Neural cell (in vitro differentiated cells): ENCODE data around the gene ATP6V1G3. TPM values are rescaled to one million over a fixed set of nuclear protein-coding genes. Genes with fewer than 3 reads are reported as not detected.

Experiments
- H2AFZ ChIP-seq: fragments of 200-600, 300-800 bp; sonication (generic), shearing (Covaris generic); 2 replicates; pipeline ENCODE4 v1.6.0; 2014; ENCODE audit warnings: low read depth, mild to moderate bottlenecking, antibody characterized with exemption, low read length, moderate library complexity
- H3F3A ChIP-seq: fragments of 200-600 bp; shearing (Covaris generic); 2 replicates; pipeline ENCODE4 v1.6.1; 2016; ENCODE audit warnings: mild to moderate bottlenecking, moderate library complexity, mixed read lengths, antibody characterized with exemption, low read length; ENCODE audit not compliant: insufficient read depth, poor library complexity, severe bottlenecking
- H3K27ac ChIP-seq: fragments of 200-600, 300-800 bp; sonication (generic), shearing (Covaris generic); 2 replicates; pipeline ENCODE4 v1.5.1; 2014; ENCODE audit warnings: mild to moderate bottlenecking, low read length, moderate library complexity
- H3K27me3 ChIP-seq: fragments of 300-800, 200-600 bp; sonication (generic), shearing (Covaris generic); 2 replicates; pipeline ENCODE4 v1.6.0; 2014; ENCODE audit warnings: mild to moderate bottlenecking, low read depth, low read length, moderate library complexity; ENCODE audit not compliant: insufficient read depth
- H3K36me3 ChIP-seq: fragments of 300-800, 200-600 bp; sonication (generic), shearing (Covaris generic); 2 replicates; pipeline ENCODE4 v1.5.1; 2014; ENCODE audit warnings: mild to moderate bottlenecking, antibody characterized with exemption, low read length, moderate library complexity; ENCODE audit not compliant: insufficient read depth
- H3K4me2 ChIP-seq: fragments of 300-800, 200-600 bp; sonication (generic), shearing (Covaris generic); 2 replicates; pipeline ENCODE4 v1.6.0; 2014; ENCODE audit warnings: mild to moderate bottlenecking, low read length
- H3K4me3 ChIP-seq: fragments of 300-800, 200-600 bp; sonication (generic), shearing (Covaris generic); 2 replicates; pipeline ENCODE4 v1.5.1; 2014; ENCODE audit warnings: mild to moderate bottlenecking, low read length, moderate library complexity
- H3K79me2 ChIP-seq: fragments of 200-600 bp; shearing (Covaris generic); replicated peaks from 2 replicates; pipeline ENCODE4 v1.6.0; 2014; ENCODE audit warnings: mild to moderate bottlenecking, low read length, moderate library complexity; ENCODE audit not compliant: insufficient read depth
- H3K9ac ChIP-seq: fragments of 300-800, 200-600 bp; sonication (generic), shearing (Covaris generic); 2 replicates; pipeline ENCODE4 v1.6.1; 2016; ENCODE audit warnings: mild to moderate bottlenecking, low read length, mixed read lengths
- H3K9me2 ChIP-seq: fragments of 200-600 bp; shearing (Covaris generic); 2 replicates; pipeline ENCODE4 v1.6.1; 2016; ENCODE audit warnings: mild to moderate bottlenecking, low read length, mixed read lengths; ENCODE audit not compliant: insufficient read depth
- H3K9me3 ChIP-seq: fragments of 200-600, 300-800 bp; sonication (generic), shearing (Covaris generic); 2 replicates; pipeline ENCODE4 v1.6.1; 2016; ENCODE audit warnings: mild to moderate bottlenecking, mixed run types, low read length, moderate library complexity, mixed read lengths
- H4K20me1 ChIP-seq: fragments of 200-600 bp; shearing (Covaris generic); 2 replicates; pipeline ENCODE4 v1.6.1; 2016; ENCODE audit warnings: mild to moderate bottlenecking, mixed run types; ENCODE audit not compliant: insufficient read depth
- EP300 ChIP-seq: fragments of 450-650 bp; conservative IDR thresholded peaks from 2 replicates; pipeline ENCODE4 v1.6.1; 2014; ENCODE audit warnings: antibody characterized with exemption, mild to moderate bottlenecking, moderate library complexity; ENCODE audit not compliant: poor library complexity, severe bottlenecking
- EZH2 ChIP-seq: fragments of 200-600, 300-800 bp; shearing (Covaris generic), sonication (generic); IDR thresholded peaks from 2 replicates; pipeline ENCODE4 v1.6.1; 2014; ENCODE audit warnings: antibody characterized with exemption, low read length, borderline replicate concordance, mild to moderate bottlenecking; ENCODE audit not compliant: insufficient read depth, poor library complexity, severe bottlenecking
- MXI1 ChIP-seq: fragments of 450-650 bp; conservative IDR thresholded peaks from 2 replicates; pipeline ENCODE4 v1.6.1; 2014; ENCODE audit warnings: antibody characterized with exemption, mild to moderate bottlenecking; ENCODE audit not compliant: poor library complexity, severe bottlenecking
- POLR2AphosphoS5 ChIP-seq: IDR thresholded peaks from 2 replicates; pipeline ENCODE4 v1.6.1; 2012
- RAD21 ChIP-seq: fragments of 450-650 bp; conservative IDR thresholded peaks from 2 replicates; pipeline ENCODE4 v1.6.1; 2014; ENCODE audit warnings: antibody characterized with exemption, mild to moderate bottlenecking, moderate library complexity
- REST ChIP-seq: IDR thresholded peaks from 2 replicates; pipeline ENCODE4 v1.6.1; 2012; ENCODE audit warnings: borderline replicate concordance
- SMC3 ChIP-seq: fragments of 450-650 bp; conservative IDR thresholded peaks from 2 replicates; pipeline ENCODE4 v1.6.1; 2014; ENCODE audit warnings: antibody characterized with exemption, mild to moderate bottlenecking, moderate library complexity; ENCODE audit not compliant: poor library complexity
- TAF1 ChIP-seq: IDR thresholded peaks from 2 replicates; pipeline ENCODE4 v1.6.1; 2012; ENCODE audit warnings: low read depth
- polyA plus RNA-seq: library from polyadenylated mRNA; depleted of rRNA; stranded (reverse); fragments of >200 nt; gene quantifications from 2 replicates; pipeline ENCODE4 v1.2.3, GENCODE V29; 2014
- TF ChIP-seq, protein P1 (sequence below): fragments of 450-650 bp; IDR thresholded peaks from 2 replicates; pipeline ENCODE4 v1.5.1; 2014; ENCODE audit warnings: antibody characterized with exemption, mild to moderate bottlenecking, moderate library complexity; ENCODE audit not compliant: poor library complexity, severe bottlenecking

ATP6V1G3 gene
- polyA plus RNA-seq, 1 donor from 2014 or later = not detected

DNA sequence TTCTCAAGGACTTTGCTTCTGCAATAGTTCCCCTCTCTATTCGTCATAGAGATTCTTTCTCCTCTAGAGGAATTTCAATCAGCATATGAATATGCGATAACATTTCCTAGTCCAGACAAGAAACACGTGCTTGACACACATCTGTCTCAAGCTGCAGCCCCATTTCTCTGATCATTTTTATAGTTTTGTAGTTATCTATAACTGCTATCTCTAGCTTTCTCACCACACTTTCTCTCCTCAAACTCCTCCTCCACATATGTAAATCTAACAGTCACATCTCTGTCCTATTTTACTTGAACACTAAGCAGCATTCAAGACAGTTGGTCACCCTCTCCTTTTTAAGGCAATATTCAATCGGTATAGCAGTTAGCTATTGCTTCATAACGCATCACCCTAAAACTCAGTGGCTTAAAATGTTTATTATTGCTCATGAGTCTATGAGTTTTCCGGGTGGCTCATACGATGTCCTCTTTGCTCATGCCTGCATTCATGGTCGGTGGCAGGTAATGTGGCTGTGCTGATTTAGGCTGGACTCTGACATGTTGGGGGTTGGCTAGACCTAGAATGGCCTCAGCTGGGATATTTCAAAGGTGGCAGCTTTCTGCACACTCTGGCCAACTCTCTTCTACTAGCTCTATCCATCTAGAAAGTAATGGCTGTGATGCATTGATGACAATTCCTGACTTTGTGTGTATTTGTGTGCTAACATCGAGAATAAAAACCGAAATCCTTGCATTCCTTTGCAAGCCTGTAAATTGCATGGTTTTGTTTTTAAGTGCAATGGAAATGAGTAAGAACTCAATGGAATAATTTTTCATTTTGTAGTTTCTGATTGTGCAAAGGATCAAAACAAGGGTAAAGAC is 20.6 kb downstream of the ATP6V1G3 start:
- H3K27me3 ChIP-seq = no peaks in the 10 kb centered on the region
- no peak overlapping the region for H3K9ac ChIP-seq
- no peaks in the 10 kb centered on the region for H4K20me1 ChIP-seq
- H3K9me2 ChIP-seq = no peaks in the 10 kb centered on the region
- H3K9me3 ChIP-seq = no peaks in the 10 kb centered on the region
- no peaks in the 10 kb centered on the region for H3K36me3 ChIP-seq
- TF ChIP-seq EP300 (no peak), EZH2 (no peak), POLR2AphosphoS5 (no peak), MXI1 (no peak), SMC3 (no peak), REST (no peak), RAD21 (no peak), TAF1 (no peak)
- TF ChIP-seq, protein P1, sequence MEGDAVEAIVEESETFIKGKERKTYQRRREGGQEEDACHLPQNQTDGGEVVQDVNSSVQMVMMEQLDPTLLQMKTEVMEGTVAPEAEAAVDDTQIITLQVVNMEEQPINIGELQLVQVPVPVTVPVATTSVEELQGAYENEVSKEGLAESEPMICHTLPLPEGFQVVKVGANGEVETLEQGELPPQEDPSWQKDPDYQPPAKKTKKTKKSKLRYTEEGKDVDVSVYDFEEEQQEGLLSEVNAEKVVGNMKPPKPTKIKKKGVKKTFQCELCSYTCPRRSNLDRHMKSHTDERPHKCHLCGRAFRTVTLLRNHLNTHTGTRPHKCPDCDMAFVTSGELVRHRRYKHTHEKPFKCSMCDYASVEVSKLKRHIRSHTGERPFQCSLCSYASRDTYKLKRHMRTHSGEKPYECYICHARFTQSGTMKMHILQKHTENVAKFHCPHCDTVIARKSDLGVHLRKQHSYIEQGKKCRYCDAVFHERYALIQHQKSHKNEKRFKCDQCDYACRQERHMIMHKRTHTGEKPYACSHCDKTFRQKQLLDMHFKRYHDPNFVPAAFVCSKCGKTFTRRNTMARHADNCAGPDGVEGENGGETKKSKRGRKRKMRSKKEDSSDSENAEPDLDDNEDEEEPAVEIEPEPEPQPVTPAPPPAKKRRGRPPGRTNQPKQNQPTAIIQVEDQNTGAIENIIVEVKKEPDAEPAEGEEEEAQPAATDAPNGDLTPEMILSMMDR = no peak
- no peak overlapping the region for H2AFZ ChIP-seq
- no peak overlapping the region for H3K4me2 ChIP-seq
- no peaks in the 10 kb centered on the region for H3K79me2 ChIP-seq
- no peak overlapping the region for H3K27ac ChIP-seq
- no peaks in the 10 kb centered on the region for H3F3A ChIP-seq
- no peak overlapping the region for H3K4me3 ChIP-seq

DNA sequence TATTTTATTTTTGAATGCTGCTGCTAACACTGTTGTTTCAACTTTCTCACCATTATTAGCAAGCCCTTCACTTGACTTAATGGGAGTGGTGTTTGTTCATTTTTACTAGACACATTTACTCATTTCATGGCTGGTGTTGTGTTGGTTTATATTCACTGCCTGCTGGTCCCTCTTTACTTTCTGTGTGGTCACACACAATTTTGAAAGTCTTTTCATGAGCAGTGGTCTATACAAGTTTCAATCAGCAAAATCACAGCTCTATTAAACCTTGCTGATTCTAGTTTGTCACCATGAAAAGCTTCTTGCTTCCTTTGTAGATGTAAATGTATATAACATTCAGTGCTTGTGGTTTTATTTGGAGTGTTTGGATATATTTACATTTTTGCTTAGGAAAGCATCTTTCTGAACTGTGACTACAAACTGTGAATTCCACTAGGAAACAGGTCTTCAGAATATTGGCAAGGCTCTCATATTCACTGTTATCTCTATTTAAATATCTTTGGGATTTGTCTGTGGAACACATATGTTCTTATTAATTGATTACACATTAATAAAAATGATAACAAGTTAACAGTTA is 22.8 kb downstream of the ATP6V1G3 start:
- H3K9ac ChIP-seq = no peak overlapping the region

More for the DNA sequence above, 22.8 kb downstream of the ATP6V1G3 start:
- TF ChIP-seq SMC3 (no peak), TAF1 (no peak), EZH2 (no peak), RAD21 (no peak), POLR2AphosphoS5 (no peak), MXI1 (no peak), EP300 (no peak)
- TF ChIP-seq, protein P1 = no peak
- Histone ChIP-seq H3K9me3 (no peaks in the 10 kb centered on the region), H4K20me1 (no peaks in the 10 kb centered on the region), H3F3A (no peaks in the 10 kb centered on the region), H3K9me2 (no peaks in the 10 kb centered on the region), H2AFZ (no peak overlapping the region), H3K27me3 (no peaks in the 10 kb centered on the region), H3K79me2 (no peaks in the 10 kb centered on the region), H3K4me2 (no peak overlapping the region), H3K4me3 (no peak overlapping the region), H3K36me3 (no peaks in the 10 kb centered on the region), H3K27ac (no peak overlapping the region)
